DMS114 treated with DMSO at 0.1 percent for 48 hours (cell line): ENCODE data around the gene CCL5.

Experiments
- DNase-seq: peaks from one replicate; lab custom pipeline; 2025; ENCODE audit not compliant: unreplicated experiment; lab: John Stamatoyannopoulos, UW

Gene CCL5

DNA sequence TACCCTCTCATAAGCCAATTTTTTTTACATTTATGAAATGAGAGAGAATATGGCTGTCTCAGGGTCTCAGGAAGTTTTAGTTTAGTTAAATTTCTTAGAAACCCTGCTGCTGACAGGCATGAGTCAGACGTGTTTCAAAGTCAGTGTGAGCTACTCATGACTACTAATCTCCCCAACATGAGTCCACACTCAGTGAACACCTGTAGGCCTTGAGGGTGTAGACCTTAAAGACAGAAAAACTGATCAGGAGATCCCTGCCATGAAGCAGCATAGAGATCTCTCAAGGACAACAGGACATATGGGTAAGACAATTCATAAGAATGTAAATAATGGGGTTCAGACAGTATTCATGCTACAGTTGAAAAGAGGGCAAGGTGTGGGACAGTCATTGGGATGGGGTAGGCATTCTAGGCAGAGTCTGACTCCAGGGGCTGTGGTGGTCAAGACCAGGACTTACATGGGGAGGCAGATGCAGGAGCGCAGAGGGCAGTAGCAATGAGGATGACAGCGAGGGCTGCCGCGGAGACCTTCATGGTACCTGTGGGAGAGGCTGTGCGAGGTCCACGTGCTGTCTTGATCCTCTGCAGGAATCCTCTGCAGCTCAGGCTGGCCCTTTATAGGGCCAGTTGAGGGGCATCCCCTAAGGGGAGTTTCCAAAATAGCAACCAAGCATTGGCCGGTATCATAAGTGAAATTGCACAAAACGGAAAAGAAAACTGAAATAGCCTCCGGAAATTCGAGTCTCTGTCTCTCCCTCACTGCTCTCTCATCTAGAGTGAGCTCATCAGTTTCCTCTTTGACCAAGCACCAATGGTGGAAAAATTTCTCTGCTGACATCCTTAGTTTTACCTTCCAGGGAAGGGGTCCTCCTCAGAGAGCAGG lies at the start of gene CCL5:
CCL5 (minus strand) TSS at position 588 of the 882 bp plus-strand sequence.
- no peak for DNase-seq

DNA sequence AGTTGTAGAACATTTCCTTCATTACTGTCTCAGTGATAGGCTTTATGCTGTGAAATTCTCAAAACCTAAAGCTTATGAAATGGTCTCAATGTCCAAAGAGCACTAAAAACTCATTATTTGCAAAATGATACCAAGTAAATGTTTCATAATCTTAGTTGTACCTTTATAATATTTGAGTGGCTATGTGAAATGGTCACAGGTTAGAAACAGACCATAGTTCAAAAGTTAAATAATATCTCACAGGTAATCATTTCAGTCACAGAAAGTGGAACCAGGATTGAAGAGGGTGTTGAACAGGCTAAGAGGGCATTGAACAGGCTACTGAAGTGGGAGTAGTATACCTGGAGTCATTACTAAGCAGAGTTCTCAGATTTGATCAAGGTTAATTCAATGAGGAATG lies 47.6 kb upstream of the CCL5 start:
- no peak for DNase-seq

GRCh38 chr17:35923609-35924114 lies 43.5 kb upstream of the CCL5 start:
- no peak for DNase-seq

- no peak for DNase-seq
These were observed 40.1 kb upstream of the CCL5 start for GRCh38 chr17:35920229-35920628.

GRCh38 chr17:35918665-35919064 lies 38.5 kb upstream of the CCL5 start:
- no peak for DNase-seq

- no peak for DNase-seq
These were observed 37.5 kb upstream of the CCL5 start for GRCh38 chr17:35917519-35918213.

DNA sequence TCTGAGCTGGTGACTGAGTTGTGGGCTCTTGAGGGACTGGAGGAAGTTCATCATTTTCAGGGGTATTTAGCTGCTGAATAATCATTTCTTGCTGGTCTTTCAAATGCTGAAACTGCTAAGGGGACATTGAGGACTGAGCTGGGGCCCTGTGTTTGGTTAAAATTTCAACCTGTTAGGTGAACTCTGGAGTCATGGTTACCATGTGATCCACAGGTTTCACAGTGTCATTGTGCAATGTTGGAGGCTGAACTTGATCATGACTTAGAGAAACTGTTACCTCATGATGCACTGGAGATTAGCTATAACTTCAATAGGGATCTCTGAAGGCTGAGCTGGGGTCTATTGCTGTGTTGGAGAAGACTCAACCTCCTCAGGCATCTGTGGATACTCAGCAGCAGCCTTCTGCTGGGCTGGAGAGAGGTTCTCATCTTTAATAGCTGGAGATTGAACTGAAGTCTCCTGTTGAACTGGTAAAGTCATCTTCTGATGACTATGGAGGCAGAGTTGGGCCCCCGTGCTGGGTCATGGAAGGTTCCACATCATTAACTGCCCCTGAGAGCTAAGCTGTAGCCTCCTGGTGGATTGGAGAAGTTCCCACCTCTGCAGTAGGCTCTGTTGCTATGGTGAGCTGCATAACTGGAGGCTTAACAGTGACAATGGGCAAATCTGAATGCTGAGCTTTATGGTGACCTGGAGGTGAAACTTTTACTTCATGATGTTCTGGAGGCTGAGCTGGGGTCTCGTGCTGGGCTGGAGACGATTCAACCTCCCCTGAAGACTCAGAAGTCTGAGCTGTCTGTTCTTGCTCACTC lies 35.2 kb upstream of the CCL5 start:
- no peak for DNase-seq

- no peak for DNase-seq
These were observed 34.2 kb upstream of the CCL5 start for GRCh38 chr17:35914354-35914753.

GRCh38 chr17:35913609-35914008 lies 33.4 kb upstream of the CCL5 start:
- no peak for DNase-seq

GRCh38 chr17:35912942-35913341 lies 32.8 kb upstream of the CCL5 start:
- no peak for DNase-seq

- no peak for DNase-seq
These were observed 32.3 kb upstream of the CCL5 start for GRCh38 chr17:35912339-35912912.

GRCh38 chr17:35909408-35909807 lies 29.2 kb upstream of the CCL5 start:
- DNase-seq = no peak

DNA sequence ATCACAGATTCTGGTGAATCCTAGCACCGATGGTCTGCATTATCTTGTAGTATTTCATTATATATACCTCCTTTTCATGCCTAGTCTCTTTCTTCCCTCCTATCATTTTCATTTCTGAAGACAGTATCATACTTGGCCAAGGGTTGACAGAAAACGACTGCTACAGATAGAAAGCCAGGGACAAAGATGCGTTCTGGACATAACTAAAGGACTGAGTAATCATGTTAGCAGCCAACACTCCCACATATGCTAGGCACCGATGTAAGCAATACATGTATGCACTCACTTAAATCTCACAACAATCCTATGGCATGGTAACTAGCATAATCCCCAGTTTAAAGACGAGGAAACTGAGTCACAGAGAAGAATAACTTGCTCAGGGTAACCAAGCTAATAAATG lies 27.5 kb upstream of the CCL5 start:
- no peak for DNase-seq

- no peak for DNase-seq
These were observed 26.9 kb upstream of the CCL5 start for GRCh38 chr17:35906926-35907637.

- no peak for DNase-seq
These were observed 26.2 kb upstream of the CCL5 start for GRCh38 chr17:35906191-35906925.

GRCh38 chr17:35903451-35903850 lies 23.3 kb upstream of the CCL5 start:
- no peak for DNase-seq

GRCh38 chr17:35901631-35902175 lies 21.5 kb upstream of the CCL5 start:
- DNase-seq = no peak

DNA sequence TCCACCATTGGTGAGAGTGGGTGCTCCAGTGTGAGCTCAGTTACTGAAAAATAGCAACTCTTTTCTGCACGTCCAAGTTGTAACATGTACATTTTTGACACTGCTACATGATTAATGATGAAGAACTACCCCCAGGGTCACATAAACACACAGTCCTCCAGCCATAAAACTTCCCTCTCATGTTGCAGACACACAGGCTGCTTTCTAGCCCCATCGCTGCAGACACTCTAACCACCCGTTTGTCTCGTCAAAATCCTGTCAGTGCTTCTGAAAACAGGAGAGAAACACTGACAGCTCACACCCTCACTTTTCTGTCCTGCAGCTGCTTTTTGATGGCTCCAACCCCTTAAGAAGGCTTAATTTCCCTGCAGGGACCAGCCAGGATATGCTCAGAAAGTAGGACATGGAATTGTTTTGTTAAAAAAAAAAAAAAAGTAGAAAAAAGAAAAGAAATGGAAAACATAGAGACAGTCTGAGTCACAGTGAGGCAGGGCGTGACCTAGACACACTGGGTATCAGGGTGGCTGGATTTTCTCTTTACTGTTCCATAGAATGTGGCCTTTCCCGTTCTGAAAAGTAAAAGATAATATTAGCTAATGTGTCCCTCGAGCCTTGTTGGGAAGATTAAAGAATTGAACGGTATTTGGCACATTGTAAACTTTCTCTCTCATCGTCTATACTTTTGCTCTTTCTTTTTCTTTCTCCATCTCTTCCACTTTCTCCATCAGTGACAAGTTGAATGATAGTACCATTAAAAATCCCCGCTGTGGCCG lies 20.7 kb upstream of the CCL5 start:
- DNase-seq = no peak

GRCh38 chr17:35900280-35900679 lies 20.1 kb upstream of the CCL5 start:
- DNase-seq = no peak
